ENCODE data around the gene MFRP. TPM values are rescaled to one million over a fixed set of nuclear protein-coding genes. Genes with fewer than 3 reads are reported as not detected.
A peak's percentile ranks its signal among the peaks of the same experiment; 100 is the strongest.

The MFRP gene
- total RNA-seq, 1 donor from 2014 or later: not detected

DNA sequence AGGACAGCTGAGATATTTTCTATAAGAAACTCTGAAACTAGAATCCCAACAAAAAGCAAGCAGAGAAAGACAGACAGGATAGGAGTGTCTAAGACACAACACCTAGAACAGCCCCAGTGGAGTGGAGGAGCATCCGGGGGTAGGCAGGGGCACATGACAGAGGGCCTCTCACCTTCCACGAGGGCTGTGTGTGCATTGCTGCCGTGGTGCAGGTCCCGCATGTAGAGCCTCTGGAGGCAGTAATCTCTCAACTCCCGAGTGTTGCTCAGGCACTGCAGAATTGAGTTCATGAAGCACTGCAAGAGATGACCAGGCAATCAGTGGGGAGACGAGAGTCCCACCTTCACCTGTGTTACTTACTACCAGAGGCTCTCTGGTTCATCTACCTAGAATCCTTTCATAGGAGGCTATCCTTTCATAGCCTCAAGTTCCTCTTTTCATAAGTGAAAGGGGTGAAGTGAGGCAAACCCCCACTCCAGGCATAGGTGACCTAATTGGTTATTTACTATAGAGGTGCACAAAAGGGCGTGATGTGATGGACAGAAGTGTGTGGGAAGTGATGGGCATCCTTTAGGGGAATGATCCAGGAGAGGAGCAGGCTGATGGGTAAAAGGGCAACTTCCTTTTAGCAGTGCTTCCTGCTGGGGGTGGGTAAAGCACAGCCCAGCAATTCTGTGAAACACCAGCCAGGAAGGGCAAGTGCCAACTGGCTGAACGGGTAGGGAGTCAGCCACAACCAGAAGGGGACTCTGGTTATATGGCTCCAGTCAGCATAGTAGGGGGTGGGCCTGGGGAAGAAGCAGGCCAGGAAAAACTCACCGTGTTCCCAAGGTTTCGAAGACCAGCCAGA is 13.1 kb upstream of the MFRP start:
- no peak for DNase-seq (ENCODE audit: low spot score)

DNA sequence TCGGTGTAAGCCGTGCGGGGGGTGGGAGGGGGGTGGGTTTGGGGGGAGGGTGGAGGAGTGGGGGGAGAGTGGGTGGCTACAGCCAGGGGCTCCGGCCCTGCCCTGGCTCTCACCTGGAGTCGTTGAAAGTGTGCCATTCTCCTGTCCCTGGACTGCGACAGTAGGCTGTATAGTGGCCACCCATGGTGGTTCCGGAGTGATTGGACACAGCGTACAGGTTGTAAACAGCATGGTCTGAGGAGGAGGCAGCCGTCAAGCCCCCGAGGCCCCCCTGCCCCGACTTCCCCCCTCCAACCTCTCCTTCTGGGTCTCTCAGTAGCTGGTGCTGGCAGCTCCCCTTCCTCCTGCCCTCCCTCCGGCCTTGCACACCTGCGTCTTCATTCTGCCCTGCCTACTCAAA is 10.6 kb upstream of the MFRP start:
- no peak for DNase-seq (ENCODE audit: low spot score)

DNA sequence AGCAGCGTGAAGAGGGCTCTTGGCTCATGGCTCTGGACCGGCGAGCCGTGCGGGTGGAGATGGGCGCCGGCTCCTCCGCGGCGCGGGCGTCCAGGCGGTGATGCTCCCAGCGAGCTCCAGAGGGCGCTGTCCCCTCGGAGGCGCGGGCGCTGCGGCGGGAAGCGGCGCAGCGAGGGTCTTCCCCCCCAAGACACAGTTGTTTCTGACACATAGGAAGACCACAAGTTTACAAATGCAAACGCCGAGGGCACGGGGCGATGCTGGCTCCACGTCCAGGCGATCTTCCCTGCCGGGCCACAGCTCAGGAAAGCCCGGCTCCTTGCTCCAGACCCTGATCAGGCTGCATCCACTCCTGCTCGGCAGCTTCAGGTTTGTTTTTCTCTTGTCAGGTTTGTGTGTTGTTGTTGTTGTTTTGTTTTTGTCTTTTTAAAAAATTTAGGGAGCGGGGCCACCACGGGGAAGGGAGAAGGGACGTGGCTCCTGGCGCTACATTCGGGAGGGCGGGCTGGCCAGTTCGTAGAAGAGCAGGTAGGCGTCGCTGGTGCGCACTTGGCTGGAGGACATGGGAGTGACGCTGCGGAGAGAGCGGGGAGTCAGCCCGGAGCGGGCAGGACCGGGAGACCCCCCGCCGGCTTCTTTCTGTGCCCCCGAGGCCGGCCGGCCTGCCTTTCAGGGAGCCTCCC is 10.0 kb upstream of the MFRP start:
- DNase-seq (ENCODE audit: low spot score): peak; percentile 85

DNA sequence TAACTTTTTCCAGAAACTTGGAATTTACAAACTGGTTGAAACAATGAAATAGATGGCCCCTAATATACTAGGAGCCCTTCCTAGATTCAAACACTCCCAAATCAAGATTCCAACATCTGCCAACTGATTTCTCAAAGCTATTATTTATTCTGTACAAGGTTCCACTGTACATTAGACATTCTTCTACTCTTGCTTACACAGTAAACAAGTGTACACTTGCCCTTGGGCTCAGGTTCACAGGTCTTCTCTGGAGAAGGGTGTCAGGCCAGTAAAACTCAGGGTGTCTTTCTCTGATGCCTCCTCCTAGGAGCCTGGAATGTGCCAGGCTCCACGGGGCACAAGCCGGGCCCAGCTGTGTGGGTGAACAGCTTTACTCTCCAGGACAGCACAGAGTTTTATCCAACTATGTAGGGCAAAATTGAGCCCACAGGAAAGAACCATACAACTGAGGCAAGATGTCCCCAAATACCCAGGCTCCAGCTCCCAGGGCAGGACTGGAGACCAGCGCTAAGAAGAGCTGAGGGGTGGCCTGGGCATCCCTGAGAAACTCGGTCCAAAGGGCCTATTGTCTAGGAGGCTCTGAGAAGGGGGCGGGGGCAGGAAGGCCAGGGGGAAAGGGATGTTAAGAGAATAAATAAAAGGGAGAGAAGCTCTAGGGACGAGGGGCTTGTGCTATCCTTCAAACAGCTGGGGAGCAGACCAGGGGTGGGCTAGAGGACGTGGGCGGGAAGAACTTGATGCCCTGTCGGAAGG is 8.8 kb upstream of the MFRP start:
- DNase-seq (ENCODE audit: low spot score): no peak

DNA sequence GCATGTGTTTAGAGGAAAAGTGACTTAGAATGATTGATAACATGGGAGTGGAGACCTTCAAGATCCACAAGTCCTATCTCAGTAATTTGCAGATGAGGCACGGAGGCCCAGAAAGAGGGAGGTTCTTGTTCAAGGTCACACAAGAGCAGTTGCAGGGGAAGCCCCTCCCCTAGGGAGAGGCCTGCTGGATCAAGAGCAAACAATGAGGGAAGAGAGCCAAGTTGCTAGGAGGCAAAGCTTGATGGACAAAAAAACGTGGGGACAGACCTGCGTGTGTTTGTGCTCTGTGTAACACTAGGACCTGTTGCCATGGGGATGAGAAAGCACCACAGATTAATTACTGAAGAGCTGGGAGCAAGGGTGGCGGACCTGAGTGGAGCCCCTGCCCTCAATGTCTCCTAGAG is 6.4 kb upstream of the MFRP start:
- DNase-seq (ENCODE audit: low spot score): no peak

DNA sequence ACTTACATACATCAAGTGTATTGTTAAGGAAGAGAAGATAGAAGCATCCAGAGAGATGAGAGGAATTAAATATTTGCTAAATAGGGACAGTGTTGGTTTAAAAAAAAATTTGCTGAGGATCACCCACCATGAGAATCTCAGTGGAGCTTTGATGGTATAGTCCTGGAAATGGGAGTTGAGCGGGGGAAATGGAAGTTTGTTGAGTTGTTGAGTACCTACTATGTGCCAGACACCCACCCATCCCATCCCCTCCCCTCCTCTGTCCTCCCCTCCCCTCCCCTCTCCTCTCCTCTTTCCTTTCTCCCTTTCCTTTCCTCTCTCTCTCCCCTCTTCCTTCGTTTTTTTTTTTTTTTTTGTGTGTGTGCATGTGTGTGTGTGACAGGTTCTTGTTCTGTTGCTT is 4.7 kb upstream of the MFRP start:
- no peak for DNase-seq (ENCODE audit: low spot score)

DNA sequence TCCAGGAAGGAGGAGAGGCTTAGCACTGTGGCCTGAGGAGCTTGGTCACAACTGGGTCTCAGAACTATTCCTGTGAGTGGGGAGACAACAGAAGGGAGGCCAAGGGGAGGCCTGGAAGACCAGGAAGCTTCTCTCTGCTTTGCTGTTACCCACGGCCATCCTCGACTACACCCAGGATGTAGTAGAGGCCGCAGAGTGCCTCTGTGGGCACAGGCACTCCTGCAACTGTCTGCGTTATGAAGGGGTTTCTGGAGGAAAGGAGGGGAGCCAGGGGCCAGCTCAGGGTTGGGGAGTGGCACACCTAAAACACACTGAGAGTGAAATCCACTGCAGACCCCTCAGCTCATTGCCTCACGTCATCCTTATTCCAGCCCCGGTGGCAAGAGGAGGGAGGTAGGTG is 3.8 kb upstream of the MFRP start:
- DNase-seq (ENCODE audit: low spot score): no peak

DNA sequence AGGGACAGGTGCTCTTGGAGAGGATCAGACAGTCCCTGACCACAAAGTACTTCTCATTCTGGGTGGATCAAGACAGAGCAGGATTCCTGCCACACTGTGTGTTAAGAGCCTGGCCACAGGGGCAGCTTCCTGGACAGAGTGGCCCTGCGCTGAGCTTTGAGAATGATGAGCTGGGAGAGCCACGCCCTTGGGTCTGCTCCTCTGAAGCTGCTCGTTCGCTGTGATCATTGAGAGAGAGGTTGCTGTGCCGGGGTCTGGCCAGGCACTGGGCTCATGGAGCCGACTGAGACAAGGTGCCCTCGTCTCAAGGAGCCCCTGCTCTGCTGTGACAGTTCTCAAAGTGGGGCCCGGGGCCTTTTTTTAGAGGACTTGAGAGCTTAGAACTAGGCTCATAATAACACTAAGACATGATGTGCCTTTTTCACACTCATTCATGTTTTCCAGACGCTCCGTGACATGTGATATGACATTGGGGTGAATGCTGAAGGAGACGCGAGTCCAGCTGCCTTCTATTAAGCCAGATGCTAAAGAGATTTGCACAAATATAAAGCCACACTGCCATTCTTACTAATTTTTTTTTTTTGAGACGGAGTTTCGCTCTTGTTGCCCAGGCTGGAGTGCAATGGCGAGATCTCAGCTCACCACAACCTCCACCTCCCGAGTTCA is 1.6 kb upstream of the MFRP start:
- no peak for DNase-seq (ENCODE audit: low spot score)

DNA sequence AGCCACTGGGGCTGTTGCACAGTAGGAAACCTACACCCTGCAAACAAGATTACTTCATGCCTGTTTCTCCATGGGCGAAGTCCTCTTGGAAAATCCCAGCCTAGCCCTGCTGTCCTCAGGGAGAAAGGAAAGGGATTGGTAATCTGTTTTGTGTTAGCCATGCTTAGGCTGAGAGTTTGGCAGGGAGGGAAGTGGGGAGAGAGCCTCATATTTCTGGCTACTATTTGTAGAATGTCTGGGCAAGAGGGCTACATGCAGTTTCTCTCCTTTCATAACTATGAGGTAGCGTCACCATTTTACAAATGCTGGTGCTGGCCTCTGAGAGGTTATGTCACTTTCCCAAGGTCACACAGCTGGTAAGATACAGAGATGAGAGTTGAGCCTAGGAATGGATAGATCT is 737 bp upstream of the MFRP start:
- no peak for DNase-seq (ENCODE audit: low spot score)

DNA sequence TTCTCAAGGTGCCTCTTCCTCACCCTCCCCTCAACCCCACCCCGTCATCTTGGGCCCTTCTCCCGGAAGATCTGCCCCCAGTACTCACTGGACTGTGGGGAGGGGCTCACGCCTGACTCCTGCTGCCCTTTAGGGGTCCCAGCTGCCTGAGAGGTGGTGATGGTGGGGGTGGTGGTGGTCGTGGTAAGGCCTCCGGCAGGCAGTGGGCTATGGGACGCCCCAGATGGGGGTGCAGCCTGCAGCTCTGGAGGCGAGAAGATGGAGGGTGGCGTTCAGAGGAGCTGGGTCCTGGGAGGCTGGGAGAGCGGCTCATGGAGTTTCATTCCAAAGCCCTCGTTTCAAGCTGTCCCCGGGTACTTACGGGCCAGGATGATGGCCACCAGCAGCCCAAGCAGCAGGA is 820 bp downstream of the MFRP start:
- no peak for DNase-seq (ENCODE audit: low spot score)

DNA sequence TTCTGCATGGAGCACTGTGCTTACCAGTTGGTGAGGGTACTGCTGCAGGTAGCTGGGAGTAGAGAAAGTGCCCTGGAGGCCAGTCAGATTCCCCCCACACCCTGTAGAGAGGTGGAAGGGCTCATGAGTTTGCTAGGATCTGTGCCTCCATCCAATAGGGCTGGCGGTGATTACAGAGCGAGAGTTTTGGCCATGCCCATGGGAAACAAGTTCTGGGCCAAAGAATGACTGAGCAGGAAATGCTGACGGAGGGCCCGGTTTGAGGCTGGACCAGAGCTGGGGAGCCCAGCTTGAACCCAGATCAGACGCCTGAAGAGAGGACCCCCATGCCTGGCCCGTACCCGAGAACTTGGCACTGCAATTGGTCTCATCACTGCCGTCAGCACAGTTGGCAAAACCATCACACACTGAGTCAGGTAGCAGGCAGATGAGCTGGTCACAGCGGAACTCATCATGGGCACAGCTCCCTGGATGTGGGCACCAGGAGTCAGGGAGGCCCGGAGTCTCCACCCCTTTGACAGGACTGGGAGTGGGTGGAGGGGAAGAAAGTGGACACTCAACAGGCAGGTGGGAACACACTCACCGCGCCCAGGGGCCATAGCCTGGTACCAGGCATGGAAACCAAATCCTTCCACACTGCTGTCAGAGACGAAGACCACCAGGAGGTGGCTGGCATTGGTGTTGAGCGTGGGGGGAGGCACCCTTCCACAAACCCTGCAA is 2.1 kb downstream of the MFRP start:
- no peak for DNase-seq (ENCODE audit: low spot score)

DNA sequence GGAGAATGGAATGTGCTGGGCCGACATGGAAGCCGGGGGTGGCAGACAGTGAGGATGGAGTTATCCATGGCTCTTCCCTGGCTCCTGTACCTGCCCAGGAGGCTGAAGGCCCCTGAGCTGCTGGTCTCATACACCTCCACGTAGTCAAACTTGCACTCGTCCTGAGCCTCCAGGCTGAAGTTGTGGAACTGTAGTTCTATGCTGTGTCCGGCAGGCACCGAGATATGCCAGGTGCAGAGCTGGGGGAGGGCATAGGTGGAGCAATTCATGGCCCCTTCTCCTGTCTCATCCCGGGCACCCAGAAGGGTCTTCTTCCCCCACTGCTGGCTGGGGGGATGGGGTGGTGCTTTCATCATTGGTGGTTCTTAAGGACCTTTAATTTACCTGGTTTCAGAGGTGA is 2.8 kb downstream of the MFRP start:
- DNase-seq (ENCODE audit: low spot score): no peak

DNA sequence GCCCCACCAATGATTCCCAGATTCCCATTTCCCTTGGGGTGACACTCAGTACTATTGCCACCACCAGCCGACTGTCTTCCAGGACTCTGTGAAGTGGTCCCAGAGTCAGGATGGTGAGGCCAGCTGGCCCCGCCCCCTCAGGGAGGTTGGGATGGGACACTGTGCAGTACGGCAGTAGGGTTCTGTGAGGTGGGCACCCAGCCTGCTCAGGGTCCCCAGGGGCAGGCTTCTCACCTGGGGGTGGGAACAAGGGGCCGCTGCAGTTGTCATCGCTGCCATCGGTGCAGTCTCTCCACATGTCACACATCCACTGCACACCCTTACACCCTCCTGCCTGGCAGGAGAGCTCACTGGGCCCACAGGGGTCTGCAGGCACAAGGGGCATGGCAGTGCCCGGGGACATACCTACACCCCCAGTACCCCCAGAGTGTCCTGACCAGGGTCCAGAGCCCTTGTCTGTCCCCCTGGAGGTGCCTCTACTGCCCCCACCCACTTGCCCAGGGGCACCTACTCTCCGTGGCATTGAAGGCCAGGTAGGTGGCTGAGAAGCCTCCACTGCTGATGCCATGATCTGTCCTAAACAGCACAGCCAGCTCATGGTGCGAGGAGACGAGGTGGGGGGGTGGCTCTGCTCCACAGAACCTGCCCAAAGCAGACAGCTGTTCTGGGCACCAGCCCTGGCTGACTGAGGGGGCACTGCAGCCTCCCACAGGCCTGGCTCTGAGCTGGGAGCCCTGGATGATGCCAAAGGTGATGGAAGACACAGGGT is 4.0 kb downstream of the MFRP start:
- DNase-seq (ENCODE audit: low spot score): no peak

DNA sequence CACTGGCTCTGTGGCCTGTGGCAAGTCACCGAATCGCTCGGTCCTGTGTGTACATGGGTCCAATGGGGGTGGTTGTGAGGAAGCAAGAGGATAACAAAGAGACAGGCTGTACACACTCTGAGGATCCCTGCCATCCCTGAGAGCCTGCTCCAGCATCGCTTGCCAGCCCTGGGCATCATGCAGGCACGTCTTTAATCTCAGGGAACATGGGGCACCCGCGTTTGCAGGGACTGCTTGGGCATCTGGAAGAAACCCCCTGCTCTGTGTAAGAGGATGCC is 4.5 kb downstream of the MFRP start:
- DNase-seq (ENCODE audit: low spot score): no peak

DNA sequence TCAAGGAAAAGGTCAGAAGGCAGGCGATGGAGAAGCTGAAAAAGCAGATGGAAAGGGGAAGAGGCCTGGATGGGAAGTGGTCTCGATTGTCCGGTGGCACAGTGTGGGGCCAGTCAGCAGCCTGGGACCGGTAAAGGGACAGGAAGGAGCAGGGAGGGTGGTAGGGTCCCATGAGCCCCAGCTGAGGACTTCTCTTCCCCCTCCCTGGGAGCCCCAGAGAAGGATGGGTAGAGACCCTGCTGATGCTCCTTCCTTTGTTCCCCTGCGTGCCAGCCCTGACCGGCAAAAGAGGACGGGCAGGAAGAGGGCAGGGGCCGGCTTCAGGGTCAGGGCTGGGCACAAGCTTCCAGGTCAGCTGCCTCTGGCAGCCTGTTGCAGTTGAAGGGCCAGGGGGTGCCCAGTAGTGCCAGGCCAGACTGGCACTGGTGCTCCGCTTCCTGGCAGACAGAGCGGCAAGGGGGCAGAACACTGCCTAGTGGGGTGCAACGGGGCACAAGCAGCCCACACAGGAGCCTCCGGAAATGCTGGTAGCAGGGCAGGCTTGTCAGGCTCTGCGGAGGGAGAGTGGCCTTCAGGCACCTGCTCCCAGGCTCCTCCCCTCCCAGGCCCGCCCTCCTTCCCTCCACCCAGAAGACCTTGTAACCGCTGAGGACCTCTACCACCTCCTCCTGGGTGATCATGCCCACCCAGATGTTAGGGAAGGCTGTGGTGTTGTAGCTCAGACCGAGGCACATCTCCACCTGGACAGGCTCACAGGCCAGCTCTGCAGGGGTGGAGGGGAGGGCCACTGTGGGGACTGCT is 5.1 kb downstream of the MFRP start:
- no peak for DNase-seq (ENCODE audit: low spot score)

DNA sequence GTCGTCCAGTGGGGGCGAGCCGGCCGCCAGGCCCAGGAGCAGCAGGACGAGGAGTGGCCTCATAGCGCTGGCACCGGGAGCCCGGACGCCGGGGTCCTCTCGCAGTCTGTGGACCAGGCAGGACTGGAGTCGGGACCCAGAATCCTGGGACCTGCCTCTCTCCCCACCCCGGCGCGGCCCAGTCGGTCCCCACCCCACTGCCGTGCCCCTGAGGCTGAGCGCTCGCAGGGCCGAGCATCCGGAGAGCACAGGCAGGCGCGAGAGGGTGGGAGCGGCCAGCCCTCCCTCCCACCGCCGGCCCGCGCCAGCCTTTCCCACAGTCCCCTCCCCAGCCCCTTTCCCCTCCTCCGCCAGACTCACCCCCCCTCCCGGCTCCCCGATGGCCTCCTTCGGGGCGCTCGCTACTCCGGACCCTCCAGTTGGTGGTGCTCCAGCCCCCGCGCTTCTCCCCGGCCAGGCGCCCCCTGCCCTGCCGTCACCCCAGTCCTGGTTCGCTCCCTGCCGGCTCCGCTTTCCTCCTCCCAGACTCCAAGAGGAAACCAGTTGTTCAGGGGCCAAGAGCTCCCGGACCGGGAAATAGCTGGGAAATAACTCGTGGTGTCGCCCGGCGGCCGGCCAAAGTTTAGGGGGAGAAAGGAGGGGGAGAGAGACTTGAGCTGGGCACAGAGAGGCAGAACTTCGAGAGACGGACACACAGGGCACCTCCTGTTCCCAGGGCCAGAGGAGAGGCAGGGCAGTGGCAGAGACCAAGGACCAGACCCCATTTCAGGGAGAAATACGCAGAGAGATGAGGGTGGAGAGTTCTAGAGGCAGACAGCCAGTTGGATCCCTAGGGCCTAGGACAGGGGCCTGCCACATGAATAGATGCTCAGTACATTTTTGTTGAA is 5.9 kb downstream of the MFRP start, which contains the start of gene C1QTNF5:
C1QTNF5 (minus strand) TSS at position 549 of the 887 bp plus-strand sequence; CDS start at position 63, 486 bp downstream.
- peak; percentile 87 for DNase-seq (ENCODE audit: low spot score)

DNA sequence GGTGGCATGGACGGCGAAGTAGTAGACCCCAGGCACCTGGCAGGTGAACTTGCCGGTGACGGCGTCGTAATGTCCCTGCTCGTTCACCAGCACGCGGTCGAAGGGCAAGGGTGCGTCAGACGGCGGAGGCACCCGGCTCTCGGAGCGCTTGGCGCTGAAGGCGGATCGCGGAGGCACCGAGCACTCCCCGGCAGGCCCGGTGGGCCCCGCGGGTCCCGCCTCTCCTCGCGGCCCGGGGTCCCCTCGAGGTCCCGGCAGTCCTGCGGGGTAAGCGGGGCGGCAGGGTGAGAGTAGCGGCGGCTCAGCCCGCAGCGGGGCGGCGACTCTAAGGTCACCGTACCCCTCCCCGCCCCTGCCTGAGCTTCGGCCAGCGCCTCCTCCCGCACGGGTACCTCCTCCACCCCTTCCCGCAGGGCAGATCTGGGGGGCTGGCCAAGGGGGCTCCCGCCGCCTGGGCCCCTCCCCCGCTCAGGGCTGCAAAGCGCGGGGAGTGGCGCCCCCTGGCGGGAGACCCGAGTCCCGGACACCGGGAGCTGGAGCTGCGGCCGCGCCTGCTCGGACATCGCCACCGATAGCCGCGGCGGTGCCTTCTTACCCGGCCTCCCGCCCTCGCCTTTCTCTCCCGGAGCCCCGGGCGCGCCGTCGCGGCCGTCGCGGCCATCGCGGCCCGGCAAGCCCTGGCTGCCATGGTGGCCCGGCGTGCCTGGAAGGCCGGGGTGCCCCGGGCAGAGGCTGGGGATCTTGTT is 6.7 kb downstream of the MFRP start:
- DNase-seq (ENCODE audit: low spot score): no peak

DNA sequence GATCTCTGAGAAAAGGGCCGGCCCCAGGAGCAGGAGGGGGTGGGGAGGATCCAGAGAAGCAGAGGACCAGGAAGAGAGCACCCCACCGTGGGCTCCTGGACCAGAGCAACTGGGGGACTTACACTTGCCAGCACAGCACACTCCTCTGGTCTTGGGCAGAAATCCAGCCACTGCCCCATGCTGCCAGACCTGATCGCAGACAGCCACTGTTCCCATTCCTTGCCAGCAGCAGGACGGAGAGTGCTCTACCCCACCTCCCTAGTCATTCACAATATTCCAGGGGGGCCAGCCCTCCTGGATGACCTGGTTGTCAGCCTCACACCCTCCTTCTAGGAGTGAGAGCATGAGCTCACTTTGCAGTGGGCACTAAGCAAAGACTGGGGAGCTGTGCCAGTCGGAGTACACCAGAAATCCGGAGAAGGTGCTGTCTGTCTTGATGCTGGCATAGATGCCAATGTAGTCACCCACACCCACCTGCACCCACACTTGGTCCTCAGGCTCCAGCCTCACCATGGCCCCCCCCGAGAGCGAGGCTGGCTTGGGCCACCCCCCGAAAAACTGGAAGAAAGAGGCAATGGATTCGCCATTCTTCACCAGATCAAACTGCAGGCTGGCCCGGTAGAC is 7.4 kb downstream of the MFRP start:
- no peak for DNase-seq (ENCODE audit: low spot score)

Data from ureter (tissue), 1 donor.